ENCODE measurements around the gene SHOX.
"Not testable (repeated sequence)": the region's sequence is repeated elsewhere in the genome, so short reads cannot be mapped to it uniquely, and the experiment has no call there.

SHOX gene

DNA sequence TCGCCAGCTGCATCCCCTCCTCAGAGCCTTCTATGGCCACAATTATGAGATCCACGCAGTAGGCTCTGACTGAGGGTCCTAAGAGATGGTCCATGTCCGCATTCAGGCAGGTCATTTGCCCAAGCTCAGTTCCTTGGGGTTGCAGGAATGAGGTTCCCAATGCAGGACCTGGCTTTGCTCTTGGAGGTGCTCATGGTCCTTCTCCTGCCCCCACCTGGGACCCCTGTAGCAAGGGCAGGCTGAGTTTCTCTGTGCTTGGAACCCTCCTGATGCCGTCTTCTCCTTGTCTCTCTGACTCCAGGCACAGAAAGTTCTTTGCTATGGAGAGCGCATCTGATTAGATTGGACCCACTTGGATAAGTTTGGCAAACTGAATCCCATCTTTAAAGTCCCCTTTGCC lies 16.5 kb upstream of the SHOX start:
- Histone ChIP-seq H3K4me2 (ENCODE audit: low read length, poor library complexity, severe bottlenecking) (no peak overlapping the region), H2AFZ (ENCODE audit: low read depth, low read length) (no peak overlapping the region), H2BK12ac (ENCODE audit: low read length in 2 of 2) (no peak overlapping the region), H4K8ac (ENCODE audit: low read length) (no peak overlapping the region), H3K4ac (ENCODE audit: low read depth in 1 of 2, low read length in 2 of 2) (no peak overlapping the region), H3K9ac (ENCODE audit: low read length) (no peak overlapping the region), H3K18ac (ENCODE audit: low read depth in 1 of 2, low read length in 2 of 2) (no peak overlapping the region), H3K4me3 (ENCODE audit: insufficient read depth in 1 of 2, low read depth in 1 of 2, low read length in 2 of 2) (no peak overlapping the region), H2BK15ac (ENCODE audit: low read depth, poor library complexity, severe bottlenecking) (no peak overlapping the region), H2AK5ac (ENCODE audit: low read length, severe bottlenecking) (no peak overlapping the region), H3K27me3 (ENCODE audit: control insufficient read depth in 1 of 2, insufficient read depth in 1 of 2, low read length in 2 of 2) (peaks cover 3 to 4% of the 10 kb centered on the region in 2 experiments), H3K9me3 (ENCODE audit: control insufficient read depth, low read length) (peaks cover 20% of the 10 kb centered on the region), H3K27ac (ENCODE audit: low read length, poor library complexity, severe bottlenecking) (no peak overlapping the region), H3K79me1 (replicated peaks; ENCODE audit: low read length, poor library complexity, severe bottlenecking) (no peaks in the 10 kb centered on the region), H2BK120ac (ENCODE audit: low read depth, low read length) (no peak overlapping the region), H3K14ac (ENCODE audit: low read length in 2 of 2) (no peak overlapping the region), H3K4me1 (ENCODE audit: control insufficient read depth, insufficient read depth, low read depth, low read length) (no peaks in the 10 kb centered on the region), H2BK5ac (ENCODE audit: low read depth, low read length, poor library complexity, severe bottlenecking) (no peak overlapping the region), H3K36me3 (ENCODE audit: control insufficient read depth in 1 of 2, insufficient read depth in 2 of 2, low read depth in 1 of 2, low read length in 2 of 2) (no peaks in the 10 kb centered on the region), H4K91ac (ENCODE audit: low read length) (no peak overlapping the region), H3K23ac (ENCODE audit: low read length in 2 of 2) (no peak overlapping the region)
- 70% methylated on average over 5 of the region's 5 CpGs for WGBS
- DNase-seq, result no peak

DNA sequence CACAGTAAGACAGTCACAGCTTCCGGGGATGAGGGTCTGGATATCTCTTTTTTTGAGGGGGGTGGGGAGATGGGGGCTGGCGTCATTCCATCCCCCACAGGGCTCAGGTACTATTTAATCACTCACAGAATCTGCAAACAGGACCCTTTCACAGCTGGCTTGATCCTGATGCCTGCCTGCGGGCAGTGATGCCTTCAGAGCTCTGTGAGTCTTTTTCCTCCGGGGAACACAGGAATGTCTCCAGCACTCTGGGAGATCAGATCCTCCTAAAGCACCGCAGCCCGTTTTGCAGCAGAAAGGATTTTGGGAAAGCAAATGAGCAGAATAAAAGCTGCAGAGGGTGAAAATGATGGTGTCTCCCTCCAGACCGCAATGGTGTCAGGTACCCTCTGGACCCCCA lies 13.2 kb upstream of the SHOX start:
- H3K27me3 ChIP-seq (ENCODE audit: control insufficient read depth in 1 of 2, insufficient read depth in 1 of 2, low read length in 2 of 2), result peaks cover 24 to 31% of the 10 kb centered on the region in 2 experiments
- H3K23ac ChIP-seq (ENCODE audit: low read length in 2 of 2), result no peak overlapping the region
- no peak overlapping the region for H3K4me3 ChIP-seq (ENCODE audit: insufficient read depth in 1 of 2, low read depth in 1 of 2, low read length in 2 of 2)
- no peak overlapping the region for H3K4ac ChIP-seq (ENCODE audit: low read depth in 1 of 2, low read length in 2 of 2)
- H2BK12ac ChIP-seq (ENCODE audit: low read length in 2 of 2), result no peak overlapping the region
- no peak overlapping the region for H2BK120ac ChIP-seq (ENCODE audit: low read depth, low read length)
- H3K18ac ChIP-seq (ENCODE audit: low read depth in 1 of 2, low read length in 2 of 2), result no peak overlapping the region
- H3K79me1 ChIP-seq (replicated peaks; ENCODE audit: low read length, poor library complexity, severe bottlenecking), result no peaks in the 10 kb centered on the region
- no peak overlapping the region for H3K9ac ChIP-seq (ENCODE audit: low read length)
- no peaks in the 10 kb centered on the region for H3K4me1 ChIP-seq (ENCODE audit: control insufficient read depth, insufficient read depth, low read depth, low read length)
- no peak overlapping the region for H3K4me2 ChIP-seq (ENCODE audit: low read length, poor library complexity, severe bottlenecking)
- H3K27ac ChIP-seq (ENCODE audit: low read length, poor library complexity, severe bottlenecking), result no peak overlapping the region
- H4K91ac ChIP-seq (ENCODE audit: low read length), result no peak overlapping the region
- H3K9me3 ChIP-seq (ENCODE audit: control insufficient read depth, low read length), result no peaks in the 10 kb centered on the region
- no peak overlapping the region for H2AFZ ChIP-seq (ENCODE audit: low read depth, low read length)
- H3K14ac ChIP-seq (ENCODE audit: low read length in 2 of 2), result no peak overlapping the region
- no peak overlapping the region for H2BK15ac ChIP-seq (ENCODE audit: low read depth, poor library complexity, severe bottlenecking)
- H2BK5ac ChIP-seq (ENCODE audit: low read depth, low read length, poor library complexity, severe bottlenecking), result no peak overlapping the region
- 58% methylated on average over 7 of the region's 7 CpGs for WGBS
- no peak overlapping the region for H4K8ac ChIP-seq (ENCODE audit: low read length)
- no peaks in the 10 kb centered on the region for H3K36me3 ChIP-seq (ENCODE audit: control insufficient read depth in 1 of 2, insufficient read depth in 2 of 2, low read depth in 1 of 2, low read length in 2 of 2)
- H2AK5ac ChIP-seq (ENCODE audit: low read length, severe bottlenecking), result no peak overlapping the region
- DNase-seq, result no peak

DNA sequence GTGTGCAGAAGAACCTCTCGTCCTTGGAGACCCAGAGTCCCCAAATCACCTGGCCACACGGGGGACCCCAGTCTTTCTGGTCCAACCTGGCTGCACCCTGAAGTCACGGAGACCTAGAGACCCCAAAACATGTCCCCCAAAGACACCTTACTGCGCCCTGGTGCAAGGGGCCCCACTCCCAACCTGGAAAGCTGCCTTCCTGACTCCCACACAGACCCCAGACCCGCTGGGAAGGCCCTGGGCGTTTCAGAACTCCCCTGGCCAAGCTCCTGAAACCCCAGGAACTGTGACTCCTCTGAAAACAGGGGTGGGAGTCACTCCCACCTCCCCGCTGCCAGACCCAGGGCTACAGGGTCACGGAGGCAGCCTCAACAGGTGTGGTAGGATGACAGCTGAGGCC lies 12.7 kb upstream of the SHOX start:
- H2BK5ac ChIP-seq (ENCODE audit: low read depth, low read length, poor library complexity, severe bottlenecking), result no peak overlapping the region

DNA sequence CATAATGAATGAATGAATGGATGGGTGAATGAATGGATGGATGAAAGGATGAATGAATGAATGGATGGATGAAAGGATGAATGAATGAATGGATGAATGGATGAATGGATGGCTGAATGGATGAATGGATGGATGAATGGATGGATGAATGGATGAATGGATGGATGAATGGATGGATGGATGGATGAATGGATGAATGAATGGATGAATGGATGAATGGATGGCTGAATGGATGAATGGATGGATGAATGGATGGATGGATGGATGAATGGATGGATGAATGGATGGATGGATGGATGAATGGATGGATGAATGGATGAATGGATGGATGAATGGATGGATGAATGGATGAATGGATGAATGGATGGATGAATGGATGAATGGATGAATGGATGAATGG lies 12.3 kb upstream of the SHOX start:
- not testable (repeated sequence) for H3K9me3 ChIP-seq (ENCODE audit: control insufficient read depth, low read length); H3K14ac ChIP-seq (ENCODE audit: low read length in 2 of 2); DNase-seq; H3K27ac ChIP-seq (ENCODE audit: low read length, poor library complexity, severe bottlenecking); H3K36me3 ChIP-seq (ENCODE audit: control insufficient read depth in 1 of 2, insufficient read depth in 2 of 2, low read depth in 1 of 2, low read length in 2 of 2); H3K4me1 ChIP-seq (ENCODE audit: control insufficient read depth, insufficient read depth, low read depth, low read length); H2AK5ac ChIP-seq (ENCODE audit: low read length, severe bottlenecking); H2BK15ac ChIP-seq (ENCODE audit: low read depth, poor library complexity, severe bottlenecking); H4K8ac ChIP-seq (ENCODE audit: low read length); H4K91ac ChIP-seq (ENCODE audit: low read length); H2AFZ ChIP-seq (ENCODE audit: low read depth, low read length); H2BK120ac ChIP-seq (ENCODE audit: low read depth, low read length); H3K18ac ChIP-seq (ENCODE audit: low read depth in 1 of 2, low read length in 2 of 2); H3K4ac ChIP-seq (ENCODE audit: low read depth in 1 of 2, low read length in 2 of 2); H3K9ac ChIP-seq (ENCODE audit: low read length); H3K79me1 ChIP-seq (replicated peaks; ENCODE audit: low read length, poor library complexity, severe bottlenecking); H3K4me2 ChIP-seq (ENCODE audit: low read length, poor library complexity, severe bottlenecking); H2BK12ac ChIP-seq (ENCODE audit: low read length in 2 of 2); H2BK5ac ChIP-seq (ENCODE audit: low read depth, low read length, poor library complexity, severe bottlenecking); H3K4me3 ChIP-seq (ENCODE audit: insufficient read depth in 1 of 2, low read depth in 1 of 2, low read length in 2 of 2); H3K23ac ChIP-seq (ENCODE audit: low read length in 2 of 2)
- H3K27me3 ChIP-seq (ENCODE audit: control insufficient read depth in 1 of 2, insufficient read depth in 1 of 2, low read length in 2 of 2), result peaks cover 27 to 32% of the 10 kb centered on the region in 2 experiments

More for the DNA sequence above, 12.7 kb upstream of the SHOX start:
- Histone ChIP-seq H3K4me1 (ENCODE audit: control insufficient read depth, insufficient read depth, low read depth, low read length) (no peaks in the 10 kb centered on the region), H4K91ac (ENCODE audit: low read length) (no peak overlapping the region), H3K27ac (ENCODE audit: low read length, poor library complexity, severe bottlenecking) (no peak overlapping the region), H3K27me3 (ENCODE audit: control insufficient read depth in 1 of 2, insufficient read depth in 1 of 2, low read length in 2 of 2) (peaks cover 24 to 31% of the 10 kb centered on the region in 2 experiments), H3K9me3 (ENCODE audit: control insufficient read depth, low read length) (no peaks in the 10 kb centered on the region), H3K9ac (ENCODE audit: low read length) (no peak overlapping the region), H3K79me1 (replicated peaks; ENCODE audit: low read length, poor library complexity, severe bottlenecking) (no peaks in the 10 kb centered on the region), H2BK15ac (ENCODE audit: low read depth, poor library complexity, severe bottlenecking) (no peak overlapping the region), H4K8ac (ENCODE audit: low read length) (no peak overlapping the region), H3K14ac (ENCODE audit: low read length in 2 of 2) (no peak overlapping the region), H3K18ac (ENCODE audit: low read depth in 1 of 2, low read length in 2 of 2) (no peak overlapping the region), H2AFZ (ENCODE audit: low read depth, low read length) (no peak overlapping the region), H2BK12ac (ENCODE audit: low read length in 2 of 2) (no peak overlapping the region), H3K4me2 (ENCODE audit: low read length, poor library complexity, severe bottlenecking) (no peak overlapping the region), H3K4ac (ENCODE audit: low read depth in 1 of 2, low read length in 2 of 2) (no peak overlapping the region), H3K4me3 (ENCODE audit: insufficient read depth in 1 of 2, low read depth in 1 of 2, low read length in 2 of 2) (no peak overlapping the region), H3K23ac (ENCODE audit: low read length in 2 of 2) (no peak overlapping the region), H3K36me3 (ENCODE audit: control insufficient read depth in 1 of 2, insufficient read depth in 2 of 2, low read depth in 1 of 2, low read length in 2 of 2) (no peaks in the 10 kb centered on the region), H2AK5ac (ENCODE audit: low read length, severe bottlenecking) (no peak overlapping the region), H2BK120ac (ENCODE audit: low read depth, low read length) (no peak overlapping the region)
- WGBS, result 54% methylated on average over 8 of the region's 8 CpGs
- DNase-seq, result no peak
